ENCODE data around the gene EPC1.

- TF ChIP-seq CTCF (IDR thresholded peaks at IDR 0.05; ENCODE audit: low read length), result no peak
- no peak for TF ChIP-seq EZH2 (optimal IDR thresholded peaks at IDR 0.05; ENCODE audit: low read depth, low read length)
Observed at GRCh38 chr10:32263300-32263699, 83.7 kb downstream of the EPC1 start.
